Right renal cortex interstitium (tissue), 3 donors: ENCODE results near the gene KSR1. TPM values are rescaled to one million over a fixed set of nuclear protein-coding genes. Genes with fewer than 3 reads are reported as not detected.

Experiments used
- DNase-seq, 3 donors: peaks; one replicate each; pipeline ENCODE4 v3.0.0-alpha.2; 2013; ENCODE audit warnings: low read depth in 3 of 3, low spot score in 2 of 3
- polyA plus RNA-seq, 3 donors: library from polyadenylated mRNA; unstranded; fragments of 120-200 nt; gene quantifications; one replicate each; pipeline ENCODE4 v1.2.1, GENCODE V29; 2013; ENCODE audit not compliant: insufficient read length in 3 of 3

Gene KSR1
- polyA plus RNA-seq, 3 donors, result 35.8 to 42.9 (median 41.6) TPM

- DNase-seq, result no peak
These were observed 108.2 kb downstream of the KSR1 start for GRCh38 chr17:27564463-27564862.

GRCh38 chr17:27565874-27566670 is 109.8 kb downstream of the KSR1 start:
- DNase-seq, result no peak

- no peak for DNase-seq
These were observed 110.7 kb downstream of the KSR1 start for GRCh38 chr17:27566671-27567562.

- no peak for DNase-seq
These were observed 111.3 kb downstream of the KSR1 start for GRCh38 chr17:27567563-27567859.

- no peak for DNase-seq
These were observed 112.0 kb downstream of the KSR1 start for GRCh38 chr17:27568216-27568615.

GRCh38 chr17:27568811-27569210 is 112.6 kb downstream of the KSR1 start:
- DNase-seq, result no peak

- no peak for DNase-seq
These were observed 113.0 kb downstream of the KSR1 start for GRCh38 chr17:27569257-27569722.

GRCh38 chr17:27569884-27570577 is 113.8 kb downstream of the KSR1 start:
- DNase-seq, result no peak

- no peak for DNase-seq
These were observed 114.3 kb downstream of the KSR1 start for GRCh38 chr17:27570578-27570914.

- DNase-seq, result no peak
These were observed 115.5 kb downstream of the KSR1 start for GRCh38 chr17:27571563-27572352.

- DNase-seq, result no peak
These were observed 116.4 kb downstream of the KSR1 start for GRCh38 chr17:27572665-27573064.

GRCh38 chr17:27573548-27573947 is 117.3 kb downstream of the KSR1 start:
- DNase-seq, result no peak

GRCh38 chr17:27573971-27574525 is 117.8 kb downstream of the KSR1 start:
- no peak for DNase-seq

- DNase-seq, result no peak
These were observed 119.1 kb downstream of the KSR1 start for GRCh38 chr17:27575096-27575911.

GRCh38 chr17:27575912-27576252 is 119.6 kb downstream of the KSR1 start:
- DNase-seq, result no peak

GRCh38 chr17:27576477-27577083 is 120.3 kb downstream of the KSR1 start:
- DNase-seq, result no peak

- DNase-seq, result no peak
These were observed 121.0 kb downstream of the KSR1 start for GRCh38 chr17:27577121-27577761.

- no peak for DNase-seq
These were observed 121.9 kb downstream of the KSR1 start for GRCh38 chr17:27577884-27578717.
